LNCAP (cell line): ENCODE data around the gene FPR1.

ENCODE experiments used
- TF ChIP-seq, protein P1 (sequence below): fragments of 450-650 bp; IDR thresholded peaks from 2 replicates; pipeline ENCODE4 v1.5.1; 2017; ENCODE audit warnings: mild to moderate bottlenecking

The FPR1 gene

DNA sequence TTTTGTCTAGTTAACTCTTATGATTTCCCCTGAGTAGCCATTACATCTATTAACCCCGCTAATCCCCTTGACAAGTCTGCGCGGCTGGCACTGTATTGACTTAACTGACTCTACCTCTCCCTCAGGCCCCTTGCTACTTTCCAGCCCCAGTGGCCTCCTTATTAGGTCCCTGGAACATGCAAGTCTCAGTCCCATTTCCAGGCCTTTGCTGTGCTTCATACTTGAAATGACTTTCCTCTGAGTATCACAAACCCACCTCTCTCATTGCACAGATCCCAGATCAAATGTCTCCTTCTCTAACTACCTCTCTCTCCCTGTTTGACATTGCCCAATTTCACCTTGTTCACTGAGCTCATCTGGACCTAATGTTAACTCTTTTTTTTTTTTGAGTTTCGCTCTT, 45.4 kb downstream of the FPR1 start:
- TF ChIP-seq, protein P1, sequence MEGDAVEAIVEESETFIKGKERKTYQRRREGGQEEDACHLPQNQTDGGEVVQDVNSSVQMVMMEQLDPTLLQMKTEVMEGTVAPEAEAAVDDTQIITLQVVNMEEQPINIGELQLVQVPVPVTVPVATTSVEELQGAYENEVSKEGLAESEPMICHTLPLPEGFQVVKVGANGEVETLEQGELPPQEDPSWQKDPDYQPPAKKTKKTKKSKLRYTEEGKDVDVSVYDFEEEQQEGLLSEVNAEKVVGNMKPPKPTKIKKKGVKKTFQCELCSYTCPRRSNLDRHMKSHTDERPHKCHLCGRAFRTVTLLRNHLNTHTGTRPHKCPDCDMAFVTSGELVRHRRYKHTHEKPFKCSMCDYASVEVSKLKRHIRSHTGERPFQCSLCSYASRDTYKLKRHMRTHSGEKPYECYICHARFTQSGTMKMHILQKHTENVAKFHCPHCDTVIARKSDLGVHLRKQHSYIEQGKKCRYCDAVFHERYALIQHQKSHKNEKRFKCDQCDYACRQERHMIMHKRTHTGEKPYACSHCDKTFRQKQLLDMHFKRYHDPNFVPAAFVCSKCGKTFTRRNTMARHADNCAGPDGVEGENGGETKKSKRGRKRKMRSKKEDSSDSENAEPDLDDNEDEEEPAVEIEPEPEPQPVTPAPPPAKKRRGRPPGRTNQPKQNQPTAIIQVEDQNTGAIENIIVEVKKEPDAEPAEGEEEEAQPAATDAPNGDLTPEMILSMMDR, result no peak

GRCh38 chr19:51704626-51705025, 47.1 kb downstream of the FPR1 start:
- TF ChIP-seq, protein P1, result no peak

DNA sequence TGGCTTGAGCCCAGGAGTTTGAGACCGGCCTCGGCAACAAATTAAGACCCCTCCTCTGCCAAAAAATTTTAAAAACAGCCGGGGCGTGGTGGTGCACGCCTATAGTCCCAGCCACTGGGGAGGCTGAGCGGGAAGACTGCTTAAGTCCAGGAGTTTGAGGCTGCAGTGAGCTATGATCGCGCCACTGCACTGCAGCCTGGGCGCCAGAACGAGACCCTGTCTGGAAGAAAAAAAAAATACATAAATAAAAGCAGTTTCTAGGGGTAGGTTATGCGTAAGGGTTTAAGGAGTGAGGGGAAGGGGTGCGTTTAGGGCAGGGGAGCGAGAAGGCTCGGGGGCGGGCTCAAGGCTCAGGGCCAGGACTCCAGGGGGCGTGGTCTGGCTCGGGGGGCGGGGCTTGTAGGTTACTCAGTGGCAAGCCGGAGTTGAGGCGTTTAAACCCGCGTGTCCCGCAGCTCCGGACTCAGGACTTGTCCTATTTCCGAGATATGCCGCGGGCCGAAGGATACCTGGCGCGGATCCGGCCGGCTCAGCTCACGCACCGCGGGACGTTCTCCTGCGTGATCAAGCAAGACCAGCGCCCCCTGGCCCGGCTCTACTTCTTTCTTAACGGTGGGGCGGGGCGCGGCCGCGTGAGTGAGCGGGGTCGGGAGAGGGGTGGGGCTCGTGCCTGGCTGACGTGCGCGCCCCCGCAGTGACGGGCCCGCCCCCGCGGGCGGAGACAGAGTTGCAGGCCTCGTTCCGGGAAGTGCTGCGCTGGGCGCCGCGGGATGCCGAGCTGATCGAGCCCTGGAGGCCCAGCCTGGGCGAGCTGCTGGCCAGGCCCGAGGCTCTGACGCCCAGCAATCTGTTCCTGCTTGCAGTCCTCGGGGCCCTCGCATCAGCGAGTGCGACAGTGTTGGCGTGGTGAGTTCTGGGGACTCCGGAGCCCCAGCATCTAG, 47.8 kb downstream of the FPR1 start:
- TF ChIP-seq, protein P1, result peak; percentile 49

DNA sequence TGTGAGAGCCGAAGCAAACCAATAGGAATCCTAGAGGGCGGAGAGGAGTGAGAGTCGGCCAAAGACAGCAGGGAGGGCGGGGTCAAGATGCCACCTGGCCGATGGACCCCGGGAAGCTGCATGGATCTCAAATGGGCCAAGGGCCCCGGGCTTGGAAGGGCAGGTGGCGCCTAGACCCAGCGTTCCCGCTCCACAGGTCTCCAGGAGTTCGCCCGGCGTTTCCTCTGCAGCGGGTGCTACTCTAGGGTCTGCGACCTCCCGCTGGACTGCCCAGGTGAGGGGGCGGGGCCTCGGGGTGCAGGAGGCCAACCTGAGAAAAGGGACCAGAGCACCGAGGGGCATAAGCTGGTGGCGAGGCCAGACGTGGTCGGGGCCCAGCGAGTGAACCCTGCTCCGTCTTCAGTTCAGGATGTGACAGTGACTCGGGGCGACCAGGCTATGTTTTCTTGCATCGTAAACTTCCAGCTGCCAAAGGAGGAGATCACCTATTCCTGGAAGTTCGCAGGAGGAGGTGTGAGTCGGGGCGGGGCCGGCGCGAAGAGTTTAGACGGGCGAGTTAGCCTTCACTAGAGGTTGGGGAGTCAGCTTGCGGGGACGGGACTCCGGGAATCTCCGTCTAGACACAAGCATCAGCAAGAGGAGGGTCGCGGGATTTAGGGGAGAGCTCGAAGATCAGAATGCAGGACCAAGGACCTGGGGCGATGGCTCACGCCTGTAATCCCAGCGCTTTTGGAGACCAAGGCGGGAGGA, 48.7 kb downstream of the FPR1 start:
- TF ChIP-seq, protein P1, result no peak

DNA sequence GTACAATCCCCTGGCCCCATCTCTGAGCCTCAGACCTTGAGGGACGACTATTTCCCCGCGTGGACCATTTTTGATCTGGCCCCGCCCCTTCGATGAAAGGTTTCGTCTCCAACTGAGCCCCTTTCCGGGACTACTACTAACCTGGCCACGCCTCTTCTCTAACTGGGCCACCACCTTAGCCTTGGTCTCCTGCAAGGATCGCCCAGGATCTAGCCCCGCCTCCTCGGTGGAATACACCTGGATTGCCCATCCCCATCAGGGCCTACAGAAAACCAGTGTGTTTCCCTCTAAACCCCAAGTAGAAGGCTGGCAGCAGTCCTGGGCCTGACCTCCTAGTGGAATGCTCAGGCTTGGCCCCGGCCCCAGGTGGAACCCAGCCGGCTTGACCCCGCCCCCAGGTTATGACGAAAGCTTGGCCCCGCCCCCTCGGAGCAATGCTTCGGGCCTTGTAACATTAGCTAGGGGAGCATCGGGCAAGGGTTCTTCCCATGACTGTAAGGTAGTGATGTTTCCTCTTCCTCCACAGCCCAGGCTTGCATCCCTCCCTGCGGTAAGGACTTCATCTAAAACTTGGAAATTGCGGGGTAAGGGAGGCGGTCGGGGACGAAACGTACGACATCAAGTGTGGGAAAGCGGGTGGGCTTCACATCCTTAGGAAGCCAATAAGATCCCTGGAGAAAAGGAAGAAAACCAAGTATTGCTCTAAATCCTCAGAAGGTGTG, 49.4 kb downstream of the FPR1 start:
- TF ChIP-seq, protein P1, result no peak

DNA sequence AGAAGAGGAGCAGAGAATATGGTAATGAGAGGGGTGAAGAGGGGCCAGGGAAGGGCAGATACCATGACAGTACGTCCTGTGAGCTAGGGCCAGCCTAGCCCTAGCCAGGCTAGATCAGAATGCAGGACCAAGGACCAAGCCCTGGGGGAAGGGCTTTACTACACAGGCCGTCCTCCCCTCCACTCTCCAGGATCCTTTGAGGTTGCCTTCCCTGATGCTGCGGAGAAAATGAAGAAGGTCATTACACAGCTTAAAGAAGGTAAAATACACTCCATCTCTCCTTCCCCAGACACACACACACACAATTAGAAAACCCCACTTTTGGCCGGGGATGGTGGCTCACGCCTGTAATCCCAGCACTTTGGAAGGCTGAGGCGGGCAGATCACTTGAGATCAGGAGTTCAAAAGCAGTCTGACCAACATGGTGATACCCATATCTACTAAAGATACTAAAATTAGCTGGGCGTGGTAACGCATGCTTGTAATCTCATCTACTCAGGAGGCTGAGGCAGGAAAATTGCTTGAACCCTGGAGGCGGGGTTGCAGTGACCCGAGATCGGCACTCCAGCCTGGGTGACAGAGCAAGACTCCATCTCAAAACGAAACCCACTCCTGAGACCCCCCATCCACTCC, 50.1 kb downstream of the FPR1 start:
- TF ChIP-seq, protein P1, result no peak

- TF ChIP-seq, protein P1, result no peak
These were observed 52.5 kb downstream of the FPR1 start for GRCh38 chr19:51699170-51699569.
